ENCODE results near the gene GRB14.
"Not testable (repeated sequence)": the region's sequence is repeated elsewhere in the genome, so short reads cannot be mapped to it uniquely, and the experiment has no call there.

Gene GRB14

DNA sequence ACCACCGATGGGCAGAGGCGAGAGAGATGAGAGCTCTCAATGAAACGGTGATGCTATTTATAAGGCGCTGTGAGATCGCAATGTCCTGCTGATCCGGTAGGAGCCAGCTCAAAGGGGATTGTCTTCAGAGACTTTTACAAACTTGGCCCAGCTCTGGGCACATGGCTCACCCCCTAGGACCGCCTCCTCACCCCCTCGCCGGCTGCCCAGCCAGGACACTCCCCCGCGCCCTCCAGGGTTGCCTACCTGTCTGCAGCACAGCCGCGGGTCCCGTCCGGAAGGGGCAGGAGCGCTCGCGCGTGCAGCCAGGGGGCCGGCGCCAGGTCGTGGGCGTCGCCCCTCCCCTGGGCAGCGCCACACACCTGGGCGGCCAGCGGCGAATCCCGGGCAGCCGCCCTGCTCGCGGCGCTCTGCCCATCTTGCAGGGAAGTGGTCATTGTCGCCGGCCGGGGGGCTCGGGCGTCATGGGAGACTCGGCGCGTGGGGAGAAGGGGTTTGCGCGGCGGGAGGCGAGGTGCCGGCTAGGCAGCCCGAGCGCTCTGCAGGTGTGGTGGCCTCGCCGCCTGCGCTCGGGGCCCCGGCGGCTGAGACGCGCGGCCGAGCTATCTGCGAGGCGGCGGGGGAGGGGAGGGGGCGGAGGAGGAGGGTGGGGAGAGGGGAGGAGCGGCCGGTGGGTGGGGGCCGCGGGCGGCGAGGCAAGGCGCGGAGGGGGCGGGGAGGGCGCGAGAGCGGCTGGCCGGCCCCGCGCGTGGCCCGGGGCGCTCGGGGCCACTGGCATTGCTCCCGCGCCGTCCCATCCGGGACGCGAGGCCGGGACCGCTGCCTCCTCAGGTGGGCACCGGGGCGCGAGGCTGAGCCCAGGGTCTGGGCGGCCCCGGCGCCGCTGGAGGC is at the start of gene GRB14:
Gene GRB14, minus strand, starts transcription at position 610 of the 891 bp plus-strand sequence. Its CDS starts 173 bp downstream, at position 437.
- peak; percentile 68 for DNase-seq

DNA sequence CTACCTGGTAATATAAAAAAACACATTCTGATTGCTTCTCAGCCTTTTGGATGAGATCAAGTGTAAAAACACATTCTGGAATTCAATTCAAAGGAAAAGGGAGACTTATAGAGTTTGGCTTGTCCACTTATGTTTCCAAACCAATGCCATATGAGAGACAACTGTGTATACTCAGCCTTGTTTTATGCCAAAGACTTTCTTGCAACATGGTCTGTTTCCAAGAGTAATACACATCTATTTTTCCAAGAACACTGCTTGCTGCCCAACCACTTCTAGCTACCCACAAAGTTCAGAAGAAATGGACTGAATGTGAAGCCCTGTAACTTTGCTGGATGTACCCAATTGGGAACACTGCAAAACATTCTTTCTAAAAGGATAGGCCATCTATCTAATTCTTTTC is 48.0 kb upstream of the GRB14 start:
- DNase-seq = no peak

DNA sequence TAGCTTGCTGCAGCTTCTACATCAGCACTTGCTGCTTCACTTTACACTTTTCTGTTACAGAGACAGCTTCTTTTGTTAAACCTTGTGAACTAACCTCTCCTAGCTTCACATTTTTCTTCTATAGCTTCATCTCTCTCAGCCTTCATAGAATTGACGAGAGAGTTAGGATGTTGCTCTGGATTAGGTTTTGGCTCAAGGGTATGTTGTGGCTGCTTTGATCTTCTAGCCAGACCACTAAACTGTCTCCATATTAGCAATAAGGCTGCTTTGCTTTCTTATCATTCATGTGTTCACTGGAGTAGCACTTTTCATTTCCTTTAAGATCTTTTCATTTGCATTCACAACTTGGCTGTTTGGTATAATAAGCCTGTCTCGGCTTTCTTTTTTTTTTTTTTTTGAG is 46.3 kb upstream of the GRB14 start:
- no peak for DNase-seq

DNA sequence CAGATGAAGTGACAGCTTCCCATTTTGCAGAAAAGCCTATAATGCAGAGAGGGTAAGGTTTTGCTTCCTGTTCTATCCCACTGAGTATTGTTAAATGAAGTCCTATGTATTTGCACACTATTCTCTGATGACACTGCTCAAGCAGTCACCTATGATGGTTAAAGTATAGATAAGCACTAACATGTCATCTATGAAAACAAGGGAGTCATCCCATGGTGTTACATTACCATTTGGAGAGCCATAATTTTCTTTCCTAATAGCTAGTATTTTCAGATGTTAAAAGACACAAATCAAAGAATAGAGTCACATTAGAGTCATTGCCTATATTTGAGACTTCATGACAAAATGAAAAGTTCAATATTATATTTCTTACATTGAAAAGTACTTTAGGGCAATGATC is 42.8 kb upstream of the GRB14 start:
- no peak for DNase-seq

DNA sequence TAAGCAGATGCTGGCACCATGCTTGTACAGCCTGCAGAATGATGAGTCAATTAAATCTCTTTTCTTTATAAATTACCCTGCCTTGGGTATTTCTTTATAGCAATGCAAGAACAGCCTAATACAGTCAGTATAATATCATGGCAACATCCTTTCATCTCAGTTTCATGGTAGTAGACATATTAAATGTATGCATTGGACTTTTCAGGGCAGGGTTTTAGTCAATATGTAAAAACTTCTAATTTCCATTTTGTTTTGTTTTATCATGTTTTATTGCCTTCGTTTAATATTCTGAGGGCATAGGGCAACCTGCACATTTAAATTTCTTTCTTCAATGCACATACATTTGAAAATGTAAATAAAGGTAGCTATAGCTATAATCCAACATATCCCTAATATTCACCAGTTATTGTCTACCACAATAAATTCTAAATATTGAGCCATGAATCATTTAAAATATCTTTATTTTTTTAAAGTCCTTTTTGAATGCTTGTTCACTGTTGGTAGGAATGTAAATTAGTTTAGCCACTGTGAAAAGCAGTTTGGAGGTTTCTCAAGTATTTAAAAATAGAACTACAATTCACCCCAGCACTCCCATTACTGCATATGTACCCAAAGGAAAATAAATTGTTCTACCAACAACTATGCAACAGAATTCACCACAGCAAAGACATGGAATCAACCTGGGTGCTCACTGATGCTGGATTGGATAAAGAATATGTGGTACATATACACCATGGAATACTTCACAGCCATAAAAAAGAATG is 41.8 kb upstream of the GRB14 start:
- no peak for DNase-seq

DNA sequence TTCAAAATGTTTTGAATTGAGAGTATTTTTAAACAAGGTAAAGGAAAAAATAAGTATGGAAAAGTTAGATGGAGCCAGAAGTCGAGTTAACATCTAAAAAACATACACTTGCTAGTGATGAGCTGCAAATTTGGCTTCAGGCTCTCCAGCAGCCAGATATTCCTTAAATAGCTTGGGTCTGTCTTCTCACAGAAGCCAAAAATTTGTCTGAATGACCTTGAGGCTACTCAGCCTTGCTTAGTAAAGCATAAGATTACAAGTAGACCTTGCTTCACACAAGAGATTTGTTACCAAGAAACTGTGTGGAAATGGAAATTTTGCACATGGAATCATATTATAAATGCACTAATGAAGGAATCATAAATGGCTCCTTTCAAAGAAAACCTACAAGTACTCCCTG is 40.8 kb upstream of the GRB14 start:
- no peak for DNase-seq

DNA sequence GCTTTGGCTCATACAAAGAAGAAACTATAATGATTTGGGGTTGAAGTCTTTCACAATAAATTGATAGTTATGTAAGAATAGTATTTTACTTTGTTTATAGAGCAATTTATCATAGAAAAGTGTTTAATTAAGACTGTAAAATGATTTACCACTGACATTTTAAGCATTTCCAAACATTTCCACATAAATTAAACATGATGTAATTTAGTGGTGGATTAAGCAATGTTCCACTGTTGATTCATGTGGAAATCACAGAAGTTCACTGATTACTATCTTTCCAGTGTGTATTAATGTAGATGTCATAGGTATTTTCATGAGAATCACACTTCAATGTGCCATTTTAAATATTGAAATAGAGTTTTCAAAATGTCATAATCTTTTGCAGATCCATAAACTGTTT is 40.1 kb upstream of the GRB14 start:
- DNase-seq = no peak

DNA sequence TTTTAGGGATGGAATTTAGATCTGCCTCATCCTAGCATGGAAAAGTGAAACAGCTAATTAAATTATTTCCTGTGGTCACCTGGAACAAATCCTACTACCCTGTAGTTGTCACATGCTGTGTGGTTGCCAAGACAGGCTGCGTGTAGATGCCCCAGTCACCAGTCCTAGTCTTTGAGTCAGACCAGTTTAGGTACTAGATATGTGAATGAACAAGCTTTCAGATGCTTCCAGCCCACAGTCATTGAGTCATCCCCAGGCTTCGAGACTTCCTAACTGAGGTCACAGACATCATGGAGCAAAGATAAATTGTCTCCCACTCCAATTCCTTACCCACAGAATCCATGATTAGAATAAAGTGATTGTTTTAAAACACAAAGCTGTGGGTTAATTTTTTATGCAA is 35.8 kb upstream of the GRB14 start:
- no peak for DNase-seq

DNA sequence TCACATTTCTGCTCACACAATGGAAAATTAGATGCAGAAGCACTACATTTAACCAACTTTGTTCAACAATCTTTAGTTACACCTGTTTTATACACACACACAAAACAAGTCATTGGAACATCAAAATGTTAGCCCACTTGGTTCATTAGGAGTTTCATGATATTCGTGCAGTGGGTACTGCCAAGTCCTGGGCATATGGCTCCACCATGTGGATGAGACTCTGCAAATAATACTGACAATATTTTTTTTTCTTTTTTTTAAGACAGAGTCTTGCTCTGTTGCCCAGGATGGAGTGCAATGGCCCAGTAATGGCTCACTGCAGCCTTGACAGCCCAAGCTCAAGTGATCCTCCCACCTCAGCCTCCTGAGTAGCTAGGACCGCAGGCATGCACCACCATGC is 34.5 kb upstream of the GRB14 start:
- no peak for DNase-seq

DNA sequence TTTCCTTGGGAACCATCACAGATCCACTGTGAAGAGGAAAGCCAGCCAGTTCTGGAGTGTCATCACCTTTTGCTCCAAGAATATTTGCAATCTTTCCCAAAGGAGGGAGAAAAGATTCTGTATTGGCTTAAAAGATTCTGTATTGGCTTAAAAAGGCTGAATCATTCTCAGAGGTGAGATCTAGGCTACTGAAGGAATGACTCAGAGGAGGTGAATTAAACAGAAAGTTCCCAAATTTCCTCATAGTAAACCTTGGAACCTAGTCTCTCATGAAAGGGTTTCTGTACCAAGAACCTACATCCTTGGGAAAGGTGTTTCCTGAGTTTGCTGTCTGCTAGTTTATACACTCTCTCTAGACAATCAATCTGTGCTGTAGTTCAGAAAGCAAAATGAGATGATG is 34.1 kb upstream of the GRB14 start:
- DNase-seq = no peak

DNA sequence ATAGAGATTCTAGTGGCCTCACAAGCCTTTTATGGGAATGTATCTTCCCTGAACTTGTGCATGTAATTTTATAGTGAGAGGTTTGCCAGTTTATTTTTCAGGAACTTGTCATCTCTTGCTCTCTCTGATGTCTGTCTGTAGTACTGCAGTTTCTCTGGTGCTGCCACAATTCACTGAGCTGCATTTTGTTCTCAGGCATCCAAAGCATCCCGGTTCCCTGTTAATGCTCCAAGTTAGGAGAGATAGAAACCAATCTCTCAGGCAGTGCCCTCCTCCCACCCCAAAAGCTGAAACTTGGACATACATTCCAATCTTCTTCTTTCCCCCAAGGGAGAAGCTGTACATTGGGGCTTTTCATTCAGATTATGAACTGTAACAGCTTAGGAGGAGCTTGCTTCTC is 30.1 kb upstream of the GRB14 start:
- DNase-seq = no peak

DNA sequence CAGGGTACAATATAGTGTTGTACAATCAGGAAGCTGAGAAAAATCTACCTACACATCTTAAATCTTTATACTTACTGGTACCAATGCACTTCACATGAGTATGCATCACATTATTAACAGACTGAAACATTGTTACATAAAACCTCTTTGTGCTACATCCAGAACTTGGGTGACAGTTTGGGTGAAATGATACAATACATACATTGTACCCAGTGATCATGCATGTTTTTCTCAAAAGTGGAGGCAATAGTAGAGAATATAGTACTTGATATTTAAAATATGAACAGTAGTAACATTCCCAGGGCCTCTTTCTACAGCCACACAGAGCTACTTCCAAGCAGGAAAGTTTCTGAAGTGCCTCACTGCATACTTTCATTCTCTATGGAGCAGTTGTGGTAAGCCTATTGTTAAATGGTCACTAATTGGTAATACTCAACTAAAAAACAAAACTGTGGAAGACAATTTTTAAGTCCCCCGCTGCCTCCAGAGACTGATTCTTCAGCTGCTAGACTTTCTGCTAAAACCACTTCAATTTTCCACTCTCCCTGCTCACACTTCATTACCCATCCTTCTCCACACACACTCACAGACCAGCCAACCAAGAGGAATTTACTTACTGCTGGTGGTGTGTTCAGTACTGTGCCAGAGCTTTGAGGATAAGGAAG is 22.9 kb upstream of the GRB14 start:
- no peak for DNase-seq

DNA sequence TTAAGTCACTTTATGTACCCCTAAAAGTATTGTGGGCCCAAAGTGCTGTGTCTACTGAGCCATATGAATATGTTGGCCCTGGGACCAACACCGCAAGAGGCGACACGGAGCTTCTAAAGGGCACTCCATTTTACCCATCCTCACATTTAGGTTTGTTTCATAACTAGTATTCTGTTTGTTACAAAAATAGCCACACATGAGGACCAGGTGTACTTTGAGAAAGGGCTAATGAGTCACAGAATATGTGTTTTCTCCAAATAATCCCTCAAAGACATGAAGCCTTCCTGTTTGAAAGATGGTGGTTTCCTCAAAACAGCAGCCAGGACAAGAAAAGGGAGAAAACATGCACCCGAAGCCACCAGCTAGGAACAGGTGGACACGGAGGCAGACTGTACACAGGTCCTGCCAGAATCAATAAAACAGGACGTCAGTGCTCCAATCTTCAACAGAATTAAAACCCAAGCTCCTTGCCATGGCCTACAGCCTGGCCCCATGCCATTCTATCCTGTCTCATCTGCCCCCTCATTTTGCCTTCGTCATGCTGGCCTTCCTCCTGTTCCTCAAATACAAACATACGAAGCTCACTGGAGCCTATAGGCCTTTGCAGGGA is 21.8 kb upstream of the GRB14 start:
- DNase-seq = no peak

DNA sequence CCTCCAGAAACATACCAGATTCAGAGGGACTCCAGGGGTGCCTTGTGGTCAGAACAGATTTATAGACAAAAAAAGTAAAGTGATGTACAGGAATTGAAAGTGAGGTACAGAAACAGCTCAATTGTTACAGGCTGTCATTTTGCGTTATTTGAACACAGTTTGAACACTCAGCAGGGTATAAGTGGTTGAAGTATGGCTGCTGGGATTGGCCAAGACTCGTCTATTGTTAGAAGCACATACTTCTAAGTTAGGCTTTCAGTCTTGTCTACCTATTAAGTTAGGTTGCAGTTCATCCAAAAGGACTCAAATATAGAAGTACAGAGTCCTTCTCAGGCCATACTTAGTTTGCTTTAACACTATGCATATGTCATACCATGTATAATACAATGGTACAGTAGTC is 21.0 kb upstream of the GRB14 start:
- DNase-seq = no peak

DNA sequence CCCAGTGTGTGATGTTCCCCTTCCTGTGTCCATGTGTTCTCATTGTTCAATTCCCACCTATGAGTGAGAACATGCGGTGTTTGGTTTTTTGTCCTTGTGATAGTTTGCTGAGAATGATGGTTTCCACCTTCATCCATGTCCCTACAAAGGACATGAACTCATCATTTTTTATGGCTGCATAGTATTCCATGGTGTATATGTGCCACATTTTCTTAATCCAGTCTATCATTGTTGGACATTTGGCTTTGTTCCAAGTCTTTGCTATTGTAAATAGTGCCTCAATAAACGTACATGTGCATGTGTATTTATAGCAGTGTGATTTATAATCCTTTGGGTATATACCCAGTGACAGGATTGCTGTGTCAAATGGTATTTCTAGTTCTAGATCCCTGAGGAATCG is 7.0 kb upstream of the GRB14 start:
- DNase-seq = not testable (repeated sequence)

DNA sequence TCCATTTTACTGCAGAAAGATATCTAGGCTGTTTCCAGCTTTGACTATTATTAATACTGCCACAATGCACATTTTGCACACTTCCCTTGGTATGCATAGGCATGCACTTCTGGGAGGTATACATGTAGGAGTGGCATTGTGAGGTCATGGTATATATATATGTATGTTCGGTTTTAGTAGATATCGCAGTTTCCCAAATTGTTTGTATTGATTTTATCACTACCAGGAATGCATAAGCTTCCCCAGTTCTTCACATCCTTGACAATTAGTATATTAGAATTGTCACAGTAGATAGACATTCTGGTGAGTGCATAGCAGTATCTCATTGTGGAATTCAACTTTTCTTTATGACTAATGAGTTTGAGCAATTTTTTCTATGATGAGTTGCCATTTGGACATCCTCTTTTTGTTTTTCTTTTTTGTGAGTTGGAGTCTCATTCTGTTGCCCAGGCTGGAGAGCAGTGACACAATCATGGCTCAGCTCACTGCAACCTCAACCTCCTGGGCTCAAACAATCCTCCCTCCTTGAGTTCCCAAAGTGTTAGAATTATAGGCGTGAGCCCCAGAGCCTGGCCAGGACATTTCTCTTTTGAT is 4.2 kb upstream of the GRB14 start:
- no peak for DNase-seq

DNA sequence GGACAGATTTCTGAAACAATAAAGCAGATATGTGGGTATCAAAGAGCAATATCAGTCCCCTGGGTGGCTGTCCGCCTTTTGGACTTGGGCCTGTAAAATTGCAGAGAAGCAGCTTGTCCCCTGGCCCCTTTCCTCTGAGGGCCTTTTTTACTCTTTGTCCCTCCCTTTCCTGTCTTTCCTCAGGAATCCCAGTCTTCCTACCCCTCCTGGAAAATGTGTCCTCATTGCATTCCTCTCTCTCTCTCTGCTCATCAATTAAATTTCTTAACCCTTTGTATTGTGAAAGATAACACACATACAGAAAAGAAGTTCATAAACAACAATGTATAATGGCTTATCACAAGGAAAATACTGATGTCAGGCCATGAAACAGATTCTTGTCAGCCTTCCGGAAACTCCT is 3.0 kb upstream of the GRB14 start:
- no peak for DNase-seq

DNA sequence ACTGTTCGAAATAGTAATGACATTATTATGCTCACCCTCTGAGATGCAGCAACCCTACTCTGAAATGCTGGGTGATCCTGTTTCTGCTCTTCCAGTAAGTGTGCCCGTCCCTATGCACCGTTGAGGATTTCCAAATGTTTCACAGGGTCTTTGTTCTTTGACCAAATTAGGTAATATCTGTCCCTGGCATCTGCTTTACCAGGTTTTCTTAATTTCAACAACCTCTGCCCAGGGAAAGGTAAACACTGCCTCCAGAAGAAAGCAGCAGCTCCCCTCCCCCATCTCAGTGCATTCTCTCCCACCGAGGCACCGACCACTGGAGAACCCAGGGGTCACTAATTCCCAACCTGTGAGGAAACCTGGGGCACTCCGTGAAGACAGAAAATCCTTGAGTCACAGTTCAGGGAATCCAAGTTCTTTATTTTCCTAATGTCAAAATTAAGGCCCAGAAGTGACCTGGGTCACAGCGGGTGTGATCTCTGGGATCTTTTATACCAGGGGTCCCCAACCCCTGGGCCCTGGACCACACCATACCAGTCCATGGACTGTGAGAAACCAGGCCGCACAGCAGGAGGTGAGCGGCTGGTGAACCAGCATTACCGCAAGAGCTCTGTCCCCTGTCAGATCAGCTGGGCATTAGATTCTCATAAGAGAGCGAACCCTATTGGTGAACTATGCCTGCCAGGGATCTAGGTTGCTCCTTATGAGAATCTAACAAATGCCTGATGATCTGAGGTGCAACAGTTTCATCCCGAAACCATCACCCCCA is 1.2 kb upstream of the GRB14 start:
- no peak for DNase-seq

DNA sequence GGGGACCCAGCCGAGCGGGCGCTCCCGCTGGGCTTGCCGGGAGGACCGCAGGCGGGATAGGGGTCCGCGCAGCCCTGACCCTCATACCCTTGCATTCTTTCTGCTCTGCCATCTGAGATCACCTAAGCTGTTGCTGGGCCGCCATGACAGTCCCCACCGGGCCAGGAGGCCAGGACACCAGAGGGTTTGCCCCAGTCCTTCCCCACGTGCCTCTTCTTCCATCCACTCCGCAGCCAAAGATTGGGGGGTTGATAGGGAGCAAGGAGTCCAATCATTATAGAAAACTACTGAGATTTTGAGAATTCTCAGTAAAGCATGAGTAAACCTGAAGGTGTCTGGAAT is 453 bp upstream of the GRB14 start:
- peak; percentile 37 for DNase-seq

DNA sequence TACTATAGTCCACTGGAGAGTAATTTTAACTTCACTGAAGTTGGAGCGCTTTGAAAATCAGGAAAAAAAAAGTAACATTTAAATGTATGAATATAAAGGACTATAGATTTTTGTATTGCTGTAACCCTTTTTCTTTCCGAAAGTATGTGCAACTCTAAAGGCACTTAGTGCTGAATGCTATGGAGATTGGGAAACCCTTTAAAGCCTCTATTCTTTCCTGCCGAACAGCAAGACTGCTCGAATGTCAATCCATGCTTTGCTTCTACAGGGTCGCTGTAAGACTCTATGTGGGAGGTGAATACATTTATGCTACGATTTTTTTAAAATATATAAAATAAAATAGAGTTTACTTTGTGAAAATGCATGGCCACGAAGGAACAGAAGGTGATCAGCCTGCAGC is 825 bp downstream of the GRB14 start:
- no peak for DNase-seq

DNA sequence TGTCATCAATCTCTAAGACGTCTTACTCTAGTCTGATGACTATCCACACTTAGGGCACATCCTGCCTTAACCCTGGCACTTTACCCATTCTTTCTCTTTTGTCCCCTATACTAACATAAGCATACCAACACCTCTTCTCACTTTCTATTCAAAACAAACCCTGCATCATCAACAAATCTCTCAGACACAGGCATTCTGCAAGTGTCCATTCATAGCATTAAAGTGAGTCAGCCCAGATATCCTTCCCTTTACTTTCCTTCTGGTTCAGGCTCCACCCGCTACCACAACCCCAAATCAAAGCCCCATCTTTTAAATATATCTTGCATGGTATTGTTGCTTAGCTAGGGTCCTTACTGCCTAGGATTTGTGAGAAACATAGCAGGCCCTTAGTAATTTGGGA is 3.8 kb downstream of the GRB14 start:
- DNase-seq = no peak

DNA sequence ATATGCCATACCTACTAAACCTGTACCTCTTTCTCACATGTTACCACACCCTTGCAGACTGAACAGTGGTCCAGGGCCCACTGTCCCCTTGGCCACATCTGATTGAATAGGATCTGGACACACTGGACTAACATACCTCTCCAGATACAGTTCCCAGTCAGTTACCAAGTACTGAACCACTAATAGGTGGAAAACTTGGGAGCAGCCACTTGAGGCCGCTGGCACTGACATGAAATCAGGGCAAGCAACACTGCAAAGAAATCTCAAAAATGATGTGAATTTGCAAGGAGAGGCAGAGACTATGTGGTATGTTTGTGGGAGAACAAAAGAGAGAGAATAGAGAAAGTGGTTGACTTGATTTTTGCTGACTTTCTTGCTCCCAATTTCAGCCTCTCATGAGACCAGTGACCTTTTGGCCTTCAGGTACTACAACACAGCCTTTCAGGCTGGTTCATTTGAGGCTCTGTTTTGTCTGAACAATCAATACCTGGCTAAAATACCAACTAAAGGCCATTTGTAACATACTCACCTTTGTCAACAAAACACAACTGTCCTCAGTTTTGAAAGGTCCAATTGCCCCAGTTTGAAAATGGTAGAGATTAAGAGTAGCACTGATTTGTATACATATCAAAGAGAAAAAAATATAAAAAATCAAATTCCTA is 7.8 kb downstream of the GRB14 start:
- no peak for DNase-seq

Measured in 8988T (cell line).